Stimulated activated CD4-positive, alpha-beta T cell treated with anti-CD3 and anti-CD28 coated beads, Interleukin-4, amount 100 ng/mL, for 48 hours (primary cell): ENCODE measurements around the gene DIAPH2.
"Not testable (repeated sequence)": the region's sequence is repeated elsewhere in the genome, so short reads cannot be mapped to it uniquely, and the experiment has no call there.

Experiments
- DNase-seq, 2 donors: peaks; one replicate each; pipeline ENCODE4 v3.0.0-alpha.2; 2020; ENCODE audit warnings: low read depth in 2 of 2

DIAPH2 gene

DNA sequence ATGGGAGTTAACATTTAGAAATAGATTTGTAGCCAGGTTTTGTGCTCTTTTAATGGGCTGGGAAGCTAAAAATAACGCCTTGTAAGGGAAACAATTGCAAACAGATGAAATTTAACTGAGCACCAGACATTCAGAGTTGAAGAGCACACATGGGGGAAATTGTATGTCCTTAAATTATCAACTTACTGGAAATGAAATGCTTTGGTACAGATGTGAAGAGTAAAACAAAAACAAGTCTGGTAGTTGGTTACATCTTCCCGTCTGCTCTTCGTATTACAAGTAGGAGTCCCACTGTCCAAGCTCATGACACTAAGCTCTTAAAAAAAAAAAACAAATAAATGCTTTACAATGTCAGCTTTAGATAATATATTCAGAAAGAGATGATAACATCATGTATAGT, 139.5 kb downstream of the DIAPH2 start:
- no peak for DNase-seq

DNA sequence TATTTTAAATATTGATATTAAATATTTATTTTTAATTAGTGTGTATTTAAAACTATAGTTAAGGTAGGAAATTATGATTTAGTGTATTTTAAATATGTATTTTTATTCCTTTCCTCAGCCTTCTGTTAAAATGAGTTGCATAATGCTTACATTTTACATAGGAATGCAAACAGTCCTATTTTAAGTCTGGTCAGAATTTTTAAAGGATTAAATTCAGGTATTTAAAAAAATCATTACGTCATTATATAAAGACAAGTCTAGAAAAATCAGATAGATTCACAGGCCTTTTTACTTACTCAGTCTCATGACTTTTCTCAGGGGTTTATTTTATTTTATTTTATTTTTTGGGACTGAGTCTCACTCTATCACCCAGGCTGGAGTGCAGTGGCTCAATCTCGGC, 148.7 kb downstream of the DIAPH2 start:
- no peak for DNase-seq

DNA sequence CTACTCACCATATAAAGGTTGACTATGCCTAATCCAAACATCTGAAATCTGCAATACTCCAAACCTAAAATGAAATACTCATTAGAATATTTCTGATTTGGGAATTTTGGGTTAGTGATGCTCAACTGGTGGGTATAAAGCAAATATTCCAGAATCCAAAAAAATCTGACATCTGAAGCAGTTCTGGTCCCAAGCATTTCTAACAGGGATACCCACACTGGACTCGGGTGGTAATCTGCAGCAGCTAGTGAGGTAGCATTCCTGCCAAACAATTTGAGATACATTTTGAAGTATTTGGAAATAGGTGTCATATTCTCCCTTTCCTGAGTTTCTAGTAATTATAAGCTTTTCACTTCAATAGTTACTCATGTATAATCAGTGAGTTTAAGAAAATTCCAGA, 149.5 kb downstream of the DIAPH2 start:
- no peak for DNase-seq

DNA sequence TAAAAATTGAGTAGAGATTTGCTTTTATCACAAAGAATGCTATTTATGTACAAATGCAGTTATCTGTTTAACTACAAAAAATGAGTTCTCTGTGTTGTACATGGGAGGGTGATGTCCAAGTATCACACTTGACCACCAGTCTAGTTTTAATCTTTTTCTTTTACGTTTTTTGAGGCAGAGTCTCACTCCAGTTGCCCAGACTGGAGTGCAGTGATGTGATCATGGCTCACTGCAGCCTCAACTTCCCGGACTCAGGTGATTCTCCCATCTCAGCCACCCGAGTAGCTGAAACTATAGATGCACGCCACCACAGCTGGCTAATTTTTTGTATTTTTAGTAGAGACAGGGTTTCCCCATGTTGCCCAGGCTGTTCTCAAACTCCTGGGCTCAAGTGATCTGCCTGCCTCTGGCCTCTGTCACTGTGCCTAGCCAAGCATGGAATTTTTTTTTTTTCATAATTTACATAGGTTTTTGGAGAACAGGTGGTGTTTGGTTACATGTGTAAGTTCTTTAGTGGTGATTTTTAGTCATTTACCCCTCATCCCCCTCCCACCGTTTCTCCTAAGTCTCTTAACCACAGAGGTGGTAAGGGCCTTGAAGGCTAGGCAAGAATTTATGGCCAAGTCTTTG, 151.1 kb downstream of the DIAPH2 start:
- DNase-seq = no peak

DNA sequence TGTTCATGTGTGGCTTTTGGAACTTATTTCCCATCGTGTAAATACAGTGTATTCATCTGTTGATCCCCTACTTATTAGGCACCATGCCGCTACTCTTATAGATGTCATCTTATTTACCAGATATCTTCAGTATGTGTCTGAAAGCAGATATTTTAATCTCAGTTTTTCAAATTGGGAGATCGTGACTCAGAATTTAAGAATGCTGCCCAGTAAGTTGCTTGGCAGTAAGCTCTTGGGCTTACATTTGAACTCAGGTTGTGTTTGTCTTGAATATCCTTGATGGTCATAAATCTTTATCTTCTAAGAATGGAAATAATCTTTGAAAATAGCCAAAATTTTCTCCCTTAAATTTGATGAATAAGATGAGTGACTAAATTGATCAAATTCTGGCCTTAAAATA, 153.2 kb downstream of the DIAPH2 start:
- DNase-seq = no peak

DNA sequence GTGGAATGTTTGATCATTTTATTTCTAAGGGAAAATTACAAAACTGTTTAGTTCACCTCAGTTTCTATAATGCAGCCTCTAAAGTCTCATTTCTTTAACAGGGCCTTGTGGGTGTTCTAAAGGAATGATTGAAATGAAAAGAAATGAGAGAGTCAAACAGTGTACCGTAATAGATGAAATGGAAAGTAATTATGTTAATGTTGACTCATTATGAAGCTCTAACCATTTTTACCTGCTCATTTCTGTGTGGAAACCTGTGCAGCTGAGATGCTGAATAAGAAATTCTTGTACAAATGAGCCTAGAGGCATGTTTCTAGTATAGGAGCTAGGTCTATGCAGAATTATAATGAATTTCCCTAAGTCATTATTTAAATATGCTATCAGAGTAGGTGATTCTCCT, 153.9 kb downstream of the DIAPH2 start:
- no peak for DNase-seq

DNA sequence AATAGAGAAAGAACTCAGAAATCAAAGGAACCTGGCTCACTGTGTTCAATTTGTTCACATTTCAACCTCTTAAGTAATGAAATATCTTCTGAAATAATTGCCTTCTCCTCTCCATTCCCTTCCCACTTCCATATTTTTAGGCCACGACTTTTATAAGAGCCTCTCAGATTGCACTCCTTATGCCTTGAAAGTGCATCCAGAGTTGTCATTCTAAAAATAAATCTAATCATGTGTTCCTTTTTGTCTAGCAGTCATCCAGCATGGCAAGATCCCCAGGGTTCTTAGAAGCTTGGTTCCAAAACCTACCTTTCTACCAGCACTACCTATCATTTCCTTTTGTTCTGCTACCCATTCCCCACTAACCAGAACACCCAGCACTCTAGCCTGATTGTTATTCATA, 156.7 kb downstream of the DIAPH2 start:
- no peak for DNase-seq

DNA sequence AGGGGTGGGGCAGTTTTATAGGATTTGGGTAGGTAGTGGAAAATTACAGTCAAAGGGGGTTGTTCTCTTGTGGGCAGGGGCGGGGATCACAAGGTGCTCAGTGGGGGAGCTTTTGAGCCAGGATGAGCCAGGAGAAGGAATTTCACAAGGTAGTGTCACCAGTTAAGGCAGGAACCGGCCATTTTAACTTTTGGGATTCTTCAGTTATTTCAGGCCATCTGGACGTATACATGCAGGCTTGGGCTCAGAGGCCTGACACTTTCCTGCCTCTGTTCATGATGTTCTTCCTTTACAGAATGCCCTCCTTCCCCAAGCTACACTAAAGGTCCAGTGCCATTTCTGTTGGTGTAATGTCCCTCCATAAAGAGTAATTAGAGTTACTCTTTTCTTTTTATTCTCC, 157.2 kb downstream of the DIAPH2 start:
- DNase-seq = not testable (repeated sequence)

DNA sequence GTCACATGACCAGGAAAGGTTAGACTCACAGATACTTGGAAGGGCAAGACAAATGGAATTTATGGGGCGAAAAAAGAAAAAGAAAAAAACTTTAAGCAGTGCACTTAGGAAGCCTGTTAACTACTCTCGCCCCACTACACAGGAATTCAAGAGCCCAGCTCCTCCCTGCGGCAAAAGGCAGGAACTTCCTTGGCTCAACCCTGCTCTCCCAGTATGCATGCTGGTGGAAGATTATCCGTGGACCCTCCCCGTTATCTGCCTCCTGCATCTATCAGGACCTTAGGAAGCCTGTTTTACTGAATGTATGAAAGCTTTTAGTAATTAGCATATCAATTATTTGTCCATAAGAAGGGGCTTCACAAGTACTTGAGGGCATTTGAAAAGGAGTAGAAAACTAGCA, 158.9 kb downstream of the DIAPH2 start:
- no peak for DNase-seq

DNA sequence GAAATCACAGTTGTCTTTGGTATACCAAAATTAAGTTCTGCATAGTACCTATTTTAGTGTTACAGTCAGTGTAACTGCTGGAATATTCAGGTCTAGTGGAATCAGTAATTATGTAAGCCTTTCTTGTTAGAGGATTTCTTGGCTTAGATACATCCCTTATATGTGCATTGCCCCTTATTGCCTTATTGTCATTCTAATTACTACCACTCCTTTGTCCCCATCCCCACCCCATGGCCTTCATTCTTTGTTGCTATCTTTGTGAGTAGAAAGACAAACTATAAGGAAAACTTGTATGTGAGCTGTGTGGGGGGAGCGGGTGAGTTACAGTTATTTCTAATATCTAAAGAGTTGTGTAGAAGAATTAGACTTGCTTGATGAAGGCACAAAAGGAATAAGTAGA, 162.2 kb downstream of the DIAPH2 start:
- no peak for DNase-seq

DNA sequence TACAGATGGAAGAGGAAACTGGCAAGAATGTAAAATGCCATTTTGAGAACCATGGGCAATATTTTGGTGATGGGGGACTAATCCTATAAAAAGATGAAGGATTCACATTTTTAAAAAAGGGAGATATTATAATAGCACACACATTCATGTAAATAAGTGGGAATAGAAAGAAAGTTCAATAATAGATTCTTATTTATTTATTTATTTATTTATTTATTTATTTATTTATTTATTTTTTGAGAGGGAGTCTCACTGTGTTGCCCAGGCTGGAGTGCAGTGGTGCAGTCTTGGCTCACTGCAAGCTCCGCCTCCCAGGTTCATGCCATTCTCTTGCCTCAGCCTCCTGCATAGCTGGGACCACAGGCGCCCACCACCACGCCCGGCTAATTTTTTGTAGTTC, 174.8 kb downstream of the DIAPH2 start:
- DNase-seq = not testable (repeated sequence)

DNA sequence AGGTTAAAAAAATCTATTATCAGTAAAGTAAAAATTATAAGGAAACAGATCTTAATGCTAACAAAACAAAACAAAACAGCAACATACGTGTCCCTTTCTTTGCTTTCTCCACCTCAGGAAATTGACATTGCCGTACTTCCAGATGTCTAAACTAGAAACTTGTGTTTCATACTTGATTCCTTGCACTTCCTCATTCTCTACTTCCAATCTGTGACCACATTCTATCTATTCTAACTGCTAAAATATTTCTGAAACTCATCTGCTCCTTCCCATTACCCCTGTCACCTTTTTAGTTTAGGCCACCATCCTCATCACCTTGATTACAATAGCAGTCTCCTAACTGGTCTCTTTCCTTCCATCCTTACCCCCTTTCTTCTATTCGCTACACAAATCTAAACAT, 176.6 kb downstream of the DIAPH2 start:
- DNase-seq = no peak

DNA sequence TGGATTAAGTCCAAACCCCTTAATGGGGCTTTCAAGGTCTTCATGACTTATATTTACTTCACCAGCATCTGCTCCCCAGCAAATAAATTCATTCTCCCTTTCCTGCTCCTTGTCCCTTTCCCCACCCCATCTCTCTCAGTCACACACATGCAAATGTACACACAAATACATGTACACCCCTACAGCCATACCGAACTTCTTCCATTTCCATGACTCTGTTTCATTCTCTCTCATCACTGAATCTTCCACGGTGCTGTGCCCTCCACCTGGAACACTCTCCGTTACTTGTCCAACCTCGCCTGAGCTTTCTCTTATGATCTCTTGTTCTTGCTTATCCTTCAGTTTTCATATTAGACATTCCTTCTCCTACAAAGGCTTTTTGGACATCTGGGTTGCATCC, 177.0 kb downstream of the DIAPH2 start:
- DNase-seq = no peak

DNA sequence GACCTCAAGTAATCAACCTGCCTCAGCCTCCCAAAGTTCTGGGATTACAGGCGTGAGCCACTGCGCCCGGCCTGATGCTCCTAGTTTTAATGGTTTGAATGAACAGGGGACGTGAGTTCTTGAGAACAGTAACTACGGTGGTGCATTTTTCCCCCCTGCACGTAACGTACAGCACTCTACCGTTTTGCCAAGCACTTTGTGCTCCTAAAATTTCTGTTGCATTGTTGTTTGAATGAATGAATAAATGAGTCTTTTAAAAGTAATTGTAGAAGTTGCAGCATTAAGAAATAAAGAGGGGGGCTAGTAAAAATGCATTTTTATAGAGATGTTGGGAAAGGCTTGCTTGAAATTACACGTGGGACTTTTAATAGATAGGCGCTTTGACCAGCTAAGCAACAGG, 199.0 kb downstream of the DIAPH2 start, which contains the start of gene RPA4:
RPA4 (plus strand) TSS at position 301 of the 400 bp plus-strand sequence. CDS start 403 bp downstream, outside the sequence.
- no peak for DNase-seq

DNA sequence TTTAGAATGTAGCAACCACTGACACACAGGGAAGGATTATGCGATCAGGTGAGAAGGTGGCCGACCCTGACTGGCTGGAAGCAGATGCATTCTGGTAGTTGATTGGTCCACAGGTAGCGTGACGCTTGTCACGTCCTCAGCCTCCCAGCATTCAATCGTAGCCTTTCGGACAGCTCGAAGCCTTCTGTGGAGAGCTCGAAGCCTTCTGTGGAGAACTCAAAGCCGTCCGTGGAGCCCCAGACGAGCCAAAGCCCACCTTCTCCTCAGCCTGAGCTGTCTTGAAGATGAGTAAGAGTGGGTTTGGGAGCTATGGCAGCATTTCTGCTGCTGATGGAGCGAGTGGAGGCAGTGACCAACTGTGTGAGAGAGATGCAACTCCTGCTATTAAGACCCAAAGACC, 199.4 kb downstream of the DIAPH2 start:
- no peak for DNase-seq

DNA sequence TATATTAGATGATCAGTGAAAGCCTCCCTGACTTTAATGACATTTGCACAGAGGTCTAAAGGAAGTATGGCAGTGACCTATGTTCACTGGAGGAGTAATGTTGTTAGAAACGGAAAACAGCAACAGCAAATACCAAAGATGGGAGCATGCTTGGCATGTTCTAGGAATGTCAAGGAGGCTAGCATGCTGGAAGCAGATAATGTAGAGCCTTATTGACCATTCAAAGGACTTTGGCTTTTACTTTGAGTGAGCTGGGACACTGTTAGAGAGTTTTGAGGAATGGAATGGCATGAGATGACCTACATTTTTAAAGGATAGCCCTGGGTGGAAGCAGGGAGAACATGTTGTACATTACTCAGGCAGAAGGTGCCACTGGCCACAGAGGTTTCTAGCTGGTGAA, 205.1 kb downstream of the DIAPH2 start:
- DNase-seq = no peak

DNA sequence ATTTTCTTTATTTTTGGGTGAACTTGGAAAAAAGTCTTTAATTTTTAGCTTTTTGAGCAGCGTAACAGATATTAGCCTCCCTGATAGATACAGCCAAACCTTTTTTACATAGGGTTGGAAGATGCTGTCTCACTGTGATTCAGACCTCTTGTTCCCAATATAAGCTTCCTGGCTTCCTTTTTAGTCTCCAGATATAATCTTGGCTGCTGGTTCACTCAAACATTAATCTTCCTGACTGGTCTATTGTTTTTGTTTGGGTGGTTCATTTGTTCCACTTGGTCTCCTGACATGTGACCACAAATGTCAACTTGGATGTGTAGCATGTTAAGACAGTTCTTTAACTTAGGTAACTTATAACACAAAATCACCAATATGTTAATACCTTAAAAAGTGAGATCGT, 222.1 kb downstream of the DIAPH2 start:
- DNase-seq = no peak

DNA sequence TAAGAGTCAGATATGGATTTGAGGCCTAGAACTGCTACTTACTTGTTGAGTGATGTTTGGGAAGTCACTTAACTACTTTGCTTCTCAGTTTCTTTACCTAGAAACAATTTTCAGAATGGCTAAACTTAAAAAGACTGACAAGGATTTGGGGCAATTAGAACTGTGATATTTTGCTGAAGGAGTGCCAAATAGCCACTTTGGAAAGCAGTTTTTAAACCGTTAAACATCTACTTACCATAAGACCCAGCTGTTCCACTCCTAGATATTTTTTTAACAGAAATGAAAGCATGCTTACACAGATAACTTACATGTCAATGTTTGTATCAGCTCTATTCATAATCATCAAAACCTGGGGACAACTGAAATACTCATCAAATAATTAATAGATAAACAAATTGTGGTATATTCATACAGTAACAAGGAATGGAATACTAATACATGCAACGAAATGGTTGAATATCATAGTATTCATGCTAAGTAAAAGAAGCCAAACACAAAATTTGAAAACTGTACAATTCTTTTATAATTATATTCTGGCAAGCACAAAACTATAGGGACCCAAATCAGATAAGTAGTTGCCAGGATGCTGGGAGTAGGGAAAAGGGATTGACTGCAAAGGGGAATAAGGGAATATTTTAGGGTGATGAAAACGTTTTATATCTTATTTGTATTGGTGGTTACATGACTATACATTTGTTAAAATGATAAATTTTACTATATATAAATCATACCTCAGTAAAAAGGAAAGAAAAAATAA, 223.1 kb downstream of the DIAPH2 start:
- DNase-seq = no peak

DNA sequence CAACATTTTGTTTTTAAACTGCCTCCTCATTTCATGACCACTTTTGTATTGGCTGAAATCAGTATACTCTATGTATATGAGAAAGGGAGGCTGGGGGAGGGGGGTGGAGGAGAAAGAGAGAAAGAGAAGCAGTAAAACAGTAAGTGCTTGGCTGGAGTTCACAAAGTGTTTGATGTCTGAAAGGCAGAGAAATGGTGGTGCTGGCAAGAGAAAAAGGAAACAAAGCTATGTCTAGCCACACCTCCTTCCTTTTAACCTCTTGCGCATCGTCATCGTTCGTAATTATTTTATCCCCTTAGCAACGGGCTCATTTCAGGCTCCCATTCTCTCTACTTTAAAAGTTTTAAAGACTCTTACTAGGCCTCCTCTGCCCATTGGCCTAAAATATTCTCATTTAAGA, 224.6 kb downstream of the DIAPH2 start:
- DNase-seq = no peak

DNA sequence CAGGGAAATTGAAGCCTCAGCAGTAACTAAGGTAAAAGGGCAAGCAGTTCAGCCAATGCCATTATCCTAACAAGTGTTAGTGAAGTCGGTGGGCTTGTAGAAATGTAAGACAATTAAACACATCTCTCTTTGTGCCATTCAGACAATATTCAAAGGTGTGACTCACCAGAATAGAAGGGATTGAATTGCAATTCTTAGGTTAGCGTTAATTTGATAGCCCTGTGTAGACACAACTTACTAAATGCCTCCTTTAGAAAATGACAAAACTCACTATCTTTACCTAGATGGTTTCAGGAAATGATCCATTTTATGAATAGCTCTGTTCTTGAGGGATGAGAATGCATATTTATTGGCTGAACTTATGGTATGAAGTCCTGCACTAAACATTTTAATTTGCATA, 234.2 kb downstream of the DIAPH2 start:
- no peak for DNase-seq

DNA sequence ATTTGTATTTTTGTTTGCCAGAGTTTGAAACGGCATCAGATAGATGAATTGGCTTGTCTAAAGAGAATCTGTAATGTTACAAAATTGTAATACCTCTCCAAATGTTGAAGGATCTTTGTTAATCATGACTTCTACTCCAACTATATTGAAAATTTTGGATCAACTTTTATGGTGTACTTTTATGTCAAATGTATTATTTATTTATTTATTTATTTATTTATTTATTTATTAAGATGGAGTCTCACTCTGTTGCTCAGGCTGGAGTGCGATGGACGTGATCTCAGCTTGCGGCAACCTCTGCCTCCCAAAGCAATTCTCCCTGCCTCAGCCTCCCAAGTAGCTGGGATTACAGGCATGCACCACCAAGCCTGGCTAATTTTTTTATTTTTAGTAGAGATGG, 235.0 kb downstream of the DIAPH2 start:
- no peak for DNase-seq

DNA sequence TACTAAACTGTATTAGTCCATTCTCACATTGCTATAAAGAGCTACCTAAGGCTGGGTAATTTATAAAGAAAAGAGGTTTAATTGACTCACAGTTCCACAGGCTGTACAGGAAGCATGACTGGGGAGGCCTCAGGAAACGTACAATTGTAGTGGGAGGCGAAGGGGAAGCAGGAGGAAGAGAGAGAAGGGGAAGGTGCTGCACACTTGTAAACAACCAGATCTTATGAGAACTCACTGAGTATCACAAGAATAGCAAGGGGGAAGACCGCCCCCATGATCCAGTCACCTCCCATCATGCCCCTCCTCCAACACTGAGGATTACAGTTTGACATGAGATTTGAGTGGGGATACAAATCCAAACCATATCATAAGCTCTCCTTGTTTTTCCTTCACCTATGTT, 239.9 kb downstream of the DIAPH2 start:
- no peak for DNase-seq

DNA sequence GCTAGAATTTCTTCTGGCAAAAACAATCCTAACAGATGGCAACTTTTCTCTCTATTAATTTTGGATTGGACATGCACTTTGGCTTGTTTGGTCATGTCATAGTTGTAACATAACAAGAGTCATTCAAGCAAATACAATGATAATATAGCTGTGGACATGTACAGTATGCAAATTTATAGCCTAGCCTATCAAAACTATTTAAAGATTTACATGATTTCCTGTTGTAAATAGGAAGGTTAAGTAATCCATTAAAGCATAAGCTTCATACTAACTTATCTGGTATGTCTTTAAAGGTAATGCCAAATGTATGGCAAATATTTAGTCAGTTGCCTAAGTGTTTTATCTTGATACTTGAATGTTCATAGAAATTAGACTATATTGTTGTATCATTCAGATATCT, 244.4 kb downstream of the DIAPH2 start:
- no peak for DNase-seq

DNA sequence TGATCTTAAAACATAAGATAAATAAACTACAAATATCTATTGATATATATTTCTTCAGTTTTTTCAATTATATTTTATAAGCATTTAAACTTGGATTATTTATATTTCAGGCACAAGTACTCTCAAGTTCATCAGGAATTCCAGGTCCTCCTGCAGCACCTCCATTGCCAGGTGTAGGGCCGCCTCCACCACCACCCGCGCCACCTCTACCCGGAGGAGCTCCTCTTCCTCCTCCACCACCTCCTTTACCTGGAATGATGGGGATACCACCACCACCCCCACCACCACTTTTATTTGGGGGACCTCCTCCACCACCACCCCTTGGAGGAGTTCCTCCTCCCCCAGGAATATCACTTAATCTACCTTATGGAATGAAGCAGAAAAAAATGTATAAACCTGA, 273.1 kb downstream of the DIAPH2 start:
- DNase-seq = no peak
